Measurements from ENCODE around the gene ADI1.

Gene ADI1

GRCh38 chr2:3519255-3520205 is at the start of gene ADI1:
Gene ADI1 (minus strand): TSS chr2:3519531. CDS start chr2:3519487, 44 bp downstream.
- DNase-seq (ENCODE audit: low read depth): peak; percentile 59

GRCh38 chr2:3566806-3567205 is 47.5 kb upstream of the ADI1 start:
- no peak for DNase-seq (ENCODE audit: low read depth)

- no peak for DNase-seq (ENCODE audit: low read depth)
These were observed 45.8 kb upstream of the ADI1 start for GRCh38 chr2:3565117-3565516.

GRCh38 chr2:3563521-3563976 is 44.2 kb upstream of the ADI1 start:
- DNase-seq (ENCODE audit: low read depth): no peak

- DNase-seq (ENCODE audit: low read depth): peak; percentile 100
These were observed 39.1 kb upstream of the ADI1 start, which contains the start of gene RNASEH1 for GRCh38 chr2:3558205-3559014. Gene RNASEH1 (minus strand): TSS chr2:3558333. CDS start chr2:3558260, 73 bp downstream.

- DNase-seq (ENCODE audit: low read depth): no peak
These were observed 38.4 kb upstream of the ADI1 start for GRCh38 chr2:3557639-3558204.

GRCh38 chr2:3553946-3554345 is 34.6 kb upstream of the ADI1 start:
- no peak for DNase-seq (ENCODE audit: low read depth)

- DNase-seq (ENCODE audit: low read depth): no peak
These were observed 28.6 kb upstream of the ADI1 start for GRCh38 chr2:3547915-3548314.

GRCh38 chr2:3545788-3546478 is 26.6 kb upstream of the ADI1 start:
- no peak for DNase-seq (ENCODE audit: low read depth)

GRCh38 chr2:3543023-3543683 is 23.8 kb upstream of the ADI1 start:
- DNase-seq (ENCODE audit: low read depth): no peak

- no peak for DNase-seq (ENCODE audit: low read depth)
These were observed 22.8 kb upstream of the ADI1 start for GRCh38 chr2:3542107-3542506.

GRCh38 chr2:3539836-3540235 is 20.5 kb upstream of the ADI1 start:
- no peak for DNase-seq (ENCODE audit: low read depth)

GRCh38 chr2:3536682-3537632 is 17.6 kb upstream of the ADI1 start:
- no peak for DNase-seq (ENCODE audit: low read depth)

- no peak for DNase-seq (ENCODE audit: low read depth)
These were observed 16.7 kb upstream of the ADI1 start for GRCh38 chr2:3535794-3536681.

GRCh38 chr2:3535467-3535793 is 16.1 kb upstream of the ADI1 start:
- DNase-seq (ENCODE audit: low read depth): no peak

- no peak for DNase-seq (ENCODE audit: low read depth)
These were observed 15.0 kb upstream of the ADI1 start for GRCh38 chr2:3534251-3534814.

- no peak for DNase-seq (ENCODE audit: low read depth)
These were observed 14.5 kb upstream of the ADI1 start for GRCh38 chr2:3533836-3534235.

GRCh38 chr2:3532941-3533340 is 13.6 kb upstream of the ADI1 start:
- no peak for DNase-seq (ENCODE audit: low read depth)
